HG02884 (cell line): ENCODE measurements around the gene CNDP2.
A peak's percentile ranks its signal among the peaks of the same experiment; 100 is the strongest.
"Not testable (repeated sequence)": the region's sequence is repeated elsewhere in the genome, so short reads cannot be mapped to it uniquely, and the experiment has no call there.

Experiments used
- ATAC-seq: cut with Tn5 transposase; IDR thresholded peaks from one replicate; pipeline ENCODE4 v1.9.1; 2021; ENCODE audit warnings: mild to moderate bottlenecking, moderate library complexity; ENCODE audit not compliant: unreplicated experiment

Gene CNDP2

GRCh38 chr18:74515620-74516231 is 19.6 kb downstream of the CNDP2 start:
- ATAC-seq: no peak

- no peak for ATAC-seq
Observed at GRCh38 chr18:74516271-74517235, 20.4 kb downstream of the CNDP2 start.

DNA sequence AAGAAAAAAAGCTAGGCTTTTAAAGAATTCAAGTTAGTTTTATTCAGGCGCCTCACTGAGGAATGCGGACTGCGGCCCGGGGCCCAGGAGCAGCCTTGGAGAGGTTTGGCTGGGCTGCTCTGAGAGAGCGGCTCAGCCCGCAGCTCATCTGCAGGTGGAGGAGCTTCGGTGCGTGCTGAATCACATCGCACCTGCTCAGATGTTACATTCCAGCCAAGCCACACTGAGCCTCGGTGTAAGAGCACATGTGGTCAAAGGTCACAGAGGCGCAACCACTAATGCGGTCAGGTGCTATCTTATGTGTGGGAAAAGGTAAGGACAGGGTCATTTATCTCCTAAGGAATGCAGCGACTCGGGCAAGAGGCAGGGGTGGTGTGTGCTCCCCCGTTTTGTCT is 21.1 kb downstream of the CNDP2 start:
- ATAC-seq: no peak

DNA sequence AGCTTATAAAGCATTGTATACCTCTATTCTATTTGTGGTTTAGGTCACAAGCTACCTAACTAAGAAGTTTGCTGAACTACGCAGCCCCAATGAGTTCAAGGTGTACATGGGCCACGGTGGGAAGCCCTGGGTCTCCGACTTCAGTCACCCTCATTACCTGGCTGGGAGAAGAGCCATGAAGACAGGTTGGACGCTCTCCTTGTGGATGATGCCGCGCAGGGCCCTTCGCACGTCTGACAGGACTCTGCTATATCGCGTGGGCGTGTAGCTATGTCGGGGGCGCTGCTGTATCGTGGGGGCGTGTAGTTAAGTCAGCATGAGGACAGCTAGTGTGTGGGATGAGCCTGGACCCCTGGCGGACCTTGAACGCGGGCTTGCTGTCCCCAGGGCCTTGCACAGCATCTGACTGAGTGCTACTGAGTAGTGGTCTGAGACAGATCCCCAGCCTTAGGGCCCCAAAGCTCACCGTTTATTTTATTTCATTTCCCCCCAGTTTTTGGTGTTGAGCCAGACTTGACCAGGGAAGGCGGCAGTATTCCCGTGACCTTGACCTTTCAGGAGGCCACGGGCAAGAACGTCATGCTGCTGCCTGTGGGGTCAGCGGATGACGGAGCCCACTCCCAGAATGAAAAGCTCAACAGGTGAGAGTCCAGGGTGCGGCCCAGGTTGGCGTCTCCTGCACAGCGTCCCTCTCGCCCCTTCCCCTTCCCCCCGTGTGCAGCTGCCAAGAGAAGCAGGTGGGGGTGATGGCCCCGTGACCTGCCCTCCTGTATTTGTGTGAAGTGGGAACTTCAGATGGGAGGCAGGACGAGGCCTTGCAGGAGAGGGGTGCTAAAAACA is 22.5 kb downstream of the CNDP2 start:
- ATAC-seq: no peak

DNA sequence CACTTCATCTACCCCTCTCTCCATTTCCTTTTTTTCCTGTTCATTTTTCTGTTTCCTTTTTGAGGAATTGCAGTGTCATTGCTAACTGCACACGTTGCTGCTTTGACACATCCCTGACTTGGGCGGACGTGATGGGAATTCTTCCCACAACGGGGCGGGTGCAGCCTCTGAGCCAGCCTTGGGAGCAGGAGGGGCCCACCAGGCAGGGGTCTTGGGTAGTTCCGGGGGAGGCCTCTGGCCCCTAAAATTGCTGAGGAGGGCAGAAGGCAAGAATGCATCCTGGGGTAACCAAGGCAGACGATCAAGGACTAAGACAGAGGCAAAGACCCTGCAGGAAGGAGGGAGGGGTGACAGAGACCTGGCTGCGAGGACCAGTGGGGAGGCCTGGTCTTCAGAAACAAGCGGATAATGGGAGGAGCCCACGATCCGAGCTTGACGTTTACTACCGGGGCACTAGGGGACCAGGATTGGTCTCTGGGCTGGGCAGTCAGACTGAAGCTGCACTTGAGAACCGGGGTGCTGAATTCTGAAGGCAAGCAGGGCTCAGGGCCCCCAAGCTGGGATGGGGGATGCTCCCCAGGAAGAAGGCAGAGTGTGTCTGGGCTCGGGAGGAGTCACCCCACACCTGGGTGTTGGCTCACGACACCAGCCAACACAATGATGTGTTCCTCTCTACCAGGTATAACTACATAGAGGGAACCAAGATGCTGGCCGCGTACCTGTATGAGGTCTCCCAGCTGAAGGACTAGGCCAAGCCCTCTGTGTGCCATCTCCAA is 23.3 kb downstream of the CNDP2 start:
- no peak for ATAC-seq

- ATAC-seq: no peak
Observed at GRCh38 chr18:74520096-74520833, 24.1 kb downstream of the CNDP2 start.

GRCh38 chr18:74521068-74521725 is 25.0 kb downstream of the CNDP2 start:
- no peak for ATAC-seq

DNA sequence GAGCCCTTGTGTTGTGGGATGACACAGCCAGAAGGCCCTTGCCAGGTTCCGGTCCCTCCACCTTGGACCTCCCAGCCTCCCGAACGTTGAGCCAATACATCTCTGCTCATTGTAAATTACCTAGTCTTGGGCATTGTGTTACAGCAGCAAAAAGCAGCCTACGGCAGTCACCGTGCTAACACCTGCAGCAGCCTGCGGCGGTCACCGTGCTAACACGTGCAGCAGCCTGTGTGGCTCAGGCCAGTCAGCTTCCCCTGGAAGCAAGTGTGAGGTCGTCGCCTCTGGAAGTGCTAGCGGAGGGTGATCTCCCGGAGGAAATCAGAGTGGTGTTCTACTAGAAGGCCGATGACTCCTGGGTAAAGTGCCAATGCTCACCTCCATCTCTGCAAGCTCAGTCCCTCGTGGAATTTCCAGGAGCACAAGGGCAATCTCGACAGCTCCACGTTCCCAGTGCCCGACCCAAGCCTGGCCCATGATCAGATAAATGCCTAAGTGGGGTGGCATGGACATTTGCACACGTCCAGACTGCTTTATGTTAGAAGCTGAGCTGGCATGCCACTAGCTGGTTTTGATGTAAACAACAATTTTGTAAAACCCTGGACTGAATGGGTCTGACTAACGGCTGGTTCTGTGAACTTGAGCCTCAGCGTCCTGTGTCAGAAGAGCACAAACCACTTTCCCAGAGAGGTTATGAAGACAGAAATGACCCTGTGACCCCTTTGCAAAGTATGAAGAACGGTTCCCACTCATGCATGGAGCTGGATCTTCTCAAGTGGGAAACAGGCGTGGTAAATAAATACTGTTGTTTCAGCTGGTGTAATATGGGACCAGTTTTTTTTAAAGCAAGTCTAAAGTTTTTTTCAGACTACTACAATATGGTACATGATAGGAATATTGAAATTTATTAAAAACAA is 26.7 kb downstream of the CNDP2 start:
- ATAC-seq: no peak

DNA sequence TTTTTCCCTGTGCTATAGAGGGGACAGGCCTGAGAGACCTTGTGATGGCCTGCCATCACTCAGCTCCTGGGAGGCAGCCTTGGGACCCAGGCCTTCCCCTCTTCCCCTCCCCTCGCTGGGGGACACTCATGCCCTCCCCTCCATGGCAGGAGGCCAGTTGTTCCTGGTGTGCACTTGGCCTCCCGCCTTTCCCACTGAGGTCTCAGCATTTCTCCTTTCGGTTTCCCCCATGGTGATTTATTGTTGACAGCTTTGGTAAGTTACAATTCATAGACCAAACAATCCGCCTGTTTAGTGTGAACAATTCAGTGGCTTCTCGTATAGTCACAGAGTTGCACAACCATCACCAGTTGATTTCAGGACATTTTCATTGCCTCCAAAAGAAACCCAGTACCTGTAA is 27.9 kb downstream of the CNDP2 start:
- no peak for ATAC-seq

- not testable (repeated sequence) for ATAC-seq
Observed at GRCh38 chr18:74524915-74525314, 28.8 kb downstream of the CNDP2 start.

GRCh38 chr18:74525741-74526140 is 29.6 kb downstream of the CNDP2 start:
- no peak for ATAC-seq

- no peak for ATAC-seq
Observed at GRCh38 chr18:74526488-74526887, 30.3 kb downstream of the CNDP2 start.

DNA sequence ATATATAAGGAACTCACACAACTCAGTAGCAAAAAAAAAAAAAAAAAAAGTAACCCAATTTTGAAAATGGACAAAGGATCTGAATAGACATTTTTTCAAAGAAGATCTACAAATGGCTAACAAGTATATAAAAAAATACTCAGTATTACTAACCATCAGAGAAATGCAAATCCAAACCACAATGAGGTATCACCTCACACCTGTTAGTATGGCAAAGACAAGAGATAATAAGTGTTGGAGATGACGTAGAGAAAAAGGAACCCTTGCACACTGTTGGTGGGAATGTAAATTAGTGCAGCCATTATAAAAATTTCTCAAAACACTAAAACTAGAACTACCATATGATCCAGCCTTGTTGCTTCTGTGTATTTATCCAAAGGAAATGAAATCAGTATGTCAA is 32.3 kb downstream of the CNDP2 start:
- peak; percentile 58 for ATAC-seq

DNA sequence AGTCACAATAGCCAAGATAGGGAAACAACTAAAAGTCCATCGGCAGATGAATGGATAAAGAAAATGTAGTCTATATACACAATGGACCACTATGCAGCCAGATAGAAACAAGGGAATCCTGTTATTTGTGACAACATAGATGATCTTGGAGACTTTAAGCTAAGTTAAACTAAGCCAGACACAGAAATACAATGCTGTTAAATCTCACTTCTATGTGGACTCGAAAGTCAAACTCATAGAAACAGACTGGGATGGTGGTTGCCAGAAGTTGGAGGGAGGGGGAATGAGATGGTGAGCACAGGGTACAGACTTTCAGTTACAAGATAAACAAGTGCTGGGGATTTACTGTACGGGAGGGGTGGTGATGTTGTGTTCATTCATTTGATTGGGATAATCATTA is 32.8 kb downstream of the CNDP2 start:
- ATAC-seq: no peak

DNA sequence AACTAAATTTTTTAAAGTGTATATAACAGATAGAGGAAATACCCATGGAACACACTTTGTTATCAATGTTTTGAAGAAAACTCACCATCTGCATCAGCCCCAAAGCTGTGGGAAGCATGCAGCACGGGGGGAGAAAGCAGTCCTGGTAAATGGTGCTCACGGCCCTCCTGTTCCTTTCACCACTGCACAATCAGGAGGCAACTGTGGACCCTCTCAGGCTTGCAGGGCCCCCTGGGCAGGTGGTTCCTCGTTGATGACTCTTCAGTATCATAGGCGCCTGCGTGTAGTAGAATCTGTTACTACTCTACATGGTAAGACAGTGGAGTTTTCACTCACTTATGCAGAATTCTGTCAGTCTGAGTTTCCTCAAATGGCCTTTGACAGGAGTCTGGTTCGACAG is 33.2 kb downstream of the CNDP2 start:
- no peak for ATAC-seq

GRCh38 chr18:74529811-74530583 is 33.8 kb downstream of the CNDP2 start:
- ATAC-seq: no peak

GRCh38 chr18:74530584-74530862 is 34.4 kb downstream of the CNDP2 start:
- no peak for ATAC-seq

DNA sequence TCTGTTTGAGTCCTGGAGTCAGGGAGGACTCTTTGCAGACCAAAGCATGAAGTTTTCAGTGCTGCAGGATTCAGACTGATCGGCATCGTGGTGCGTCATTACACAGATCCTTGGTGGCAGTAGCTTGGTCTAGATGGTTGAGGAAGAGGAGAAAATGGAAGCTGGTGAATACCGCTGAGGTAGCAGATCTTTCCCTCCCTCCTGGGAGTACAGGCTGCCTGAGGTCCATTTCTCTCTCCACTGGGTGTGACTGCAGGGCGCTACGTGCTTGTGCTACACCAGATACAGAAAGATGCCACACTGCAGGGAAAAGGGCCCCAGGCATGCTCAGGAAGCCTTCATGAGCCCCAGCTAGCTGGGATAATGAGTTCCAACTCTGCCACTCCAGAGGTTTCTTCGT is 34.9 kb downstream of the CNDP2 start:
- no peak for ATAC-seq
